Astrocyte of the spinal cord (primary cell): ENCODE data around the gene CTTNBP2.

ENCODE experiments used
- DNase-seq: peaks from one replicate; pipeline ENCODE4 v3.0.0; 2011; ENCODE audit warnings: low read depth, low spot score
- H3K4me3 ChIP-seq: 2 replicates; pipeline ENCODE4 v1.5.1; 2011; ENCODE audit warnings: low read depth, mild to moderate bottlenecking, low read length, moderate library complexity
- in situ Hi-C: cut with HindIII; loops from 2 replicates; pipeline ENCODE4 v1.10.0; 2017; ENCODE audit warnings: low sequenced_read_pairs
- TF ChIP-seq, protein P1 (sequence below): IDR thresholded peaks from 2 replicates; pipeline ENCODE4 v1.5.1; 2012; ENCODE audit warnings: low read depth, mild to moderate bottlenecking, low read length, inconsistent platforms

CTTNBP2 gene

DNA sequence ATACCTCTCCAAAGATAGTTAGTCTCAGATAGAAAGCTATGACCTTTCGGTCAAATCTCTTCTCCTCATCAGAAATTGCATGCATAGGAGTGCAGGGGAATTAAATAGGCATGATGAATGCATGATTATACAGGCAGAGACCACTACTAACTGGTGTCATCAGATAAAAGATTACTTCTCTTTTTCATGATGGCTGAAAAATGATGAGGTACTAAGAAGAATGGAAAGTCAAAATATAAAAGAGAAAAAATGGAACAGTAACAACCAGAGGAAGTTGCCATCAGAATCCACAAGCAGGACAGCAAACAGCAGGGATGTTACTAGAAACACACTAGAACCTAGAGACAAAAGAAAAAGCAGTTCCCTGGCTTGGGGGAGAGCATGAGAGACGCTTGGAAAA, 31.6 kb downstream of the CTTNBP2 start:
- no peak overlapping the region for H3K4me3 ChIP-seq
- TF ChIP-seq, protein P1, sequence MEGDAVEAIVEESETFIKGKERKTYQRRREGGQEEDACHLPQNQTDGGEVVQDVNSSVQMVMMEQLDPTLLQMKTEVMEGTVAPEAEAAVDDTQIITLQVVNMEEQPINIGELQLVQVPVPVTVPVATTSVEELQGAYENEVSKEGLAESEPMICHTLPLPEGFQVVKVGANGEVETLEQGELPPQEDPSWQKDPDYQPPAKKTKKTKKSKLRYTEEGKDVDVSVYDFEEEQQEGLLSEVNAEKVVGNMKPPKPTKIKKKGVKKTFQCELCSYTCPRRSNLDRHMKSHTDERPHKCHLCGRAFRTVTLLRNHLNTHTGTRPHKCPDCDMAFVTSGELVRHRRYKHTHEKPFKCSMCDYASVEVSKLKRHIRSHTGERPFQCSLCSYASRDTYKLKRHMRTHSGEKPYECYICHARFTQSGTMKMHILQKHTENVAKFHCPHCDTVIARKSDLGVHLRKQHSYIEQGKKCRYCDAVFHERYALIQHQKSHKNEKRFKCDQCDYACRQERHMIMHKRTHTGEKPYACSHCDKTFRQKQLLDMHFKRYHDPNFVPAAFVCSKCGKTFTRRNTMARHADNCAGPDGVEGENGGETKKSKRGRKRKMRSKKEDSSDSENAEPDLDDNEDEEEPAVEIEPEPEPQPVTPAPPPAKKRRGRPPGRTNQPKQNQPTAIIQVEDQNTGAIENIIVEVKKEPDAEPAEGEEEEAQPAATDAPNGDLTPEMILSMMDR, result no peak
- DNase-seq, result no peak
- in situ Hi-C loops, result no loop called here

GRCh38 chr7:117841011-117841410, 32.2 kb downstream of the CTTNBP2 start:
- H3K4me3 ChIP-seq, result no peak overlapping the region
- TF ChIP-seq, protein P1, result no peak
- in situ Hi-C loops, result no loop called here
- no peak for DNase-seq

DNA sequence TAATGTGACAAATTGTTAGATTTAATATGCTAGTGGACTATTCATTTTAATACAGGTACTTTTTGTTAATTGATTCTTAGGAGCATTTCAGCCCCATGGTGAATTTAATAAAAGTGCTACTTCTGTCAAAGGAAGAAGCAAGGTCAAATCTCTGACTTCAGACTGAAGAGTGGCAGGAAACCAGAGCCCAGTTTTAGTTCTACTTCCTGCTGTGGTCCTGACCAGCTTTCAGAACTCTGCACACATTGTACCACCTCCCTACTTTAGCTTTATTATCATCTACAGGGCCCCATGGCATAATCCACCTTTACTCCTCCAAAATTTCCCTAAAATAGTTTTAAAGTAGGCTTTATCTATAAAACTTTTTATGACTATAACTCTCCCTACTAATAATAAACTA, 33.7 kb downstream of the CTTNBP2 start:
- in situ Hi-C loops, result no loop called here
- TF ChIP-seq, protein P1, result no peak

DNA sequence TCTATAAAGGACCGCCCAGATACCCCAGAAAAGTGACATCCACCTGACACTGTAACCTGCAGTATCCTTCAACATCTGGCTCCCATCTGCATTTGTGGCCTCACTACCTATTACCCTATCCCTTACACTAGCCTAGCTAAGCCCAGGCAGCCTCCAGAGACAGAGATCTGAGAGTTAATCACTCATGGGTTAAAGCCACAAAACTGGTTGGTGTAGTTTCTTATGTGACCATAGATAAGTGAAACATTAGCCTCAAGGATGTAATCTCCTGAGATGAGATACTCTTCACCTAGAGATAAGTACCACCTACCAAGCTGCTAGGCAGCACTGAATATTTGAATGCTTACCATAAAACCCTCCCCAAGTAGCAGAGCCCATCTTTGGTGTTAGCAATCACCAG, 35.4 kb downstream of the CTTNBP2 start:
- TF ChIP-seq, protein P1, result no peak
- DNase-seq, result no peak
- H3K4me3 ChIP-seq, result no peak overlapping the region
- in situ Hi-C loops, result no loop called here

More for the DNA sequence above, 33.7 kb downstream of the CTTNBP2 start:
- DNase-seq, result no peak
- H3K4me3 ChIP-seq, result no peak overlapping the region

GRCh38 chr7:117835016-117835664, 38.1 kb downstream of the CTTNBP2 start:
- in situ Hi-C loops, result no loop called here
- no peak overlapping the region for H3K4me3 ChIP-seq
- DNase-seq, result no peak
- TF ChIP-seq, protein P1, result no peak

- DNase-seq, result no peak
- TF ChIP-seq, protein P1, result no peak
- no peak overlapping the region for H3K4me3 ChIP-seq
- in situ Hi-C loops, result no loop called here
Measured at GRCh38 chr7:117830422-117830954, 42.8 kb downstream of the CTTNBP2 start.
